Right renal cortex interstitium (tissue), 3 donors: ENCODE measurements around the gene LRRIQ4. TPM values are rescaled to one million over a fixed set of nuclear protein-coding genes. Genes with fewer than 3 reads are reported as not detected.

Source experiments
- DNase-seq, 3 donors: peaks; one replicate each; pipeline ENCODE4 v3.0.0-alpha.2; 2013; ENCODE audit warnings: low read depth in 3 of 3, low spot score in 2 of 3
- polyA plus RNA-seq, 3 donors: library from polyadenylated mRNA; unstranded; fragments of 120-200 nt; gene quantifications; one replicate each; pipeline ENCODE4 v1.2.1, GENCODE V29; 2013; ENCODE audit not compliant: insufficient read length in 3 of 3

Gene LRRIQ4
- polyA plus RNA-seq, 3 donors: 0.08 to 0.23 (median 0.18) TPM

GRCh38 chr3:169804681-169805080 is 8.0 kb upstream of the LRRIQ4 start:
- no peak for DNase-seq

- no peak for DNase-seq
These were observed 3.4 kb upstream of the LRRIQ4 start for GRCh38 chr3:169809230-169809795.

- peak; percentile 21 to 31 (median 29) for DNase-seq
These were observed 889 bp upstream of the LRRIQ4 start for GRCh38 chr3:169811631-169812331.

- DNase-seq: no peak
These were observed 608 bp downstream of the LRRIQ4 start for GRCh38 chr3:169813278-169813677.

GRCh38 chr3:169813757-169814517 is 1.3 kb downstream of the LRRIQ4 start:
- DNase-seq: no peak

GRCh38 chr3:169815590-169816150 is 3.0 kb downstream of the LRRIQ4 start:
- no peak for DNase-seq

GRCh38 chr3:169818316-169818715 is 5.6 kb downstream of the LRRIQ4 start:
- DNase-seq: no peak

GRCh38 chr3:169822091-169822490 is 9.4 kb downstream of the LRRIQ4 start:
- DNase-seq: no peak

GRCh38 chr3:169822540-169822939 is 9.9 kb downstream of the LRRIQ4 start:
- no peak for DNase-seq

- DNase-seq: no peak
These were observed 10.3 kb downstream of the LRRIQ4 start for GRCh38 chr3:169822983-169823382.

GRCh38 chr3:169825316-169825715 is 12.6 kb downstream of the LRRIQ4 start:
- DNase-seq: no peak

GRCh38 chr3:169827712-169828111 is 15.0 kb downstream of the LRRIQ4 start:
- DNase-seq: no peak

- no peak for DNase-seq
These were observed 22.9 kb downstream of the LRRIQ4 start for GRCh38 chr3:169835533-169835932.

- DNase-seq: no peak
These were observed 23.6 kb downstream of the LRRIQ4 start for GRCh38 chr3:169836078-169836941.

- no peak for DNase-seq
These were observed 24.2 kb downstream of the LRRIQ4 start for GRCh38 chr3:169836942-169837275.

- no peak for DNase-seq
These were observed 25.9 kb downstream of the LRRIQ4 start for GRCh38 chr3:169838511-169839030.

GRCh38 chr3:169841171-169841570 is 28.5 kb downstream of the LRRIQ4 start:
- peak; percentile 18 to 49 (median 25) for DNase-seq

GRCh38 chr3:169842960-169843359 is 30.3 kb downstream of the LRRIQ4 start:
- DNase-seq: no peak

- DNase-seq: no peak
These were observed 34.0 kb downstream of the LRRIQ4 start for GRCh38 chr3:169846458-169847193.

GRCh38 chr3:169847896-169848295 is 35.2 kb downstream of the LRRIQ4 start:
- no peak for DNase-seq
